ENCODE measurements around the gene CDC25B.
"Not testable (repeated sequence)": the region's sequence is repeated elsewhere in the genome, so short reads cannot be mapped to it uniquely, and the experiment has no call there.

Gene CDC25B

GRCh38 chr20:3786665-3787323, 9.3 kb upstream of the CDC25B start, which contains the start of gene CENPB:
CENPB (minus strand) TSS chr20:3786740; CDS start chr20:3786483, 257 bp downstream.
- peak; percentile 84 for DNase-seq

GRCh38 chr20:3787324-3788014, 8.6 kb upstream of the CDC25B start:
- DNase-seq: no peak

GRCh38 chr20:3788685-3789155, 7.4 kb upstream of the CDC25B start:
- DNase-seq: no peak

- DNase-seq: not testable (repeated sequence)
These were observed 6.9 kb upstream of the CDC25B start for GRCh38 chr20:3789201-3789600.

GRCh38 chr20:3794168-3794567, 1.9 kb upstream of the CDC25B start:
- not testable (repeated sequence) for DNase-seq

GRCh38 chr20:3794701-3795420, 1.2 kb upstream of the CDC25B start:
- no peak for DNase-seq

GRCh38 chr20:3796477-3797225, 541 bp downstream of the CDC25B start:
- DNase-seq: no peak

GRCh38 chr20:3797226-3797545, 1.1 kb downstream of the CDC25B start:
- DNase-seq: no peak

GRCh38 chr20:3797592-3798372, 1.7 kb downstream of the CDC25B start:
- no peak for DNase-seq

- DNase-seq: no peak
These were observed 2.3 kb downstream of the CDC25B start for GRCh38 chr20:3798373-3798768.

- DNase-seq: no peak
These were observed 2.8 kb downstream of the CDC25B start for GRCh38 chr20:3798908-3799248.

GRCh38 chr20:3800256-3800877, 4.3 kb downstream of the CDC25B start:
- DNase-seq: no peak

GRCh38 chr20:3800878-3801260, 4.8 kb downstream of the CDC25B start:
- DNase-seq: no peak

- no peak for DNase-seq
These were observed 5.2 kb downstream of the CDC25B start for GRCh38 chr20:3801299-3801698.

GRCh38 chr20:3801846-3802245, 5.7 kb downstream of the CDC25B start:
- DNase-seq: no peak

- DNase-seq: no peak
These were observed 6.6 kb downstream of the CDC25B start for GRCh38 chr20:3802524-3803239.

- no peak for DNase-seq
These were observed 7.2 kb downstream of the CDC25B start for GRCh38 chr20:3803289-3803688.

- no peak for DNase-seq
These were observed 7.7 kb downstream of the CDC25B start for GRCh38 chr20:3803854-3804253.

- no peak for DNase-seq
These were observed 8.2 kb downstream of the CDC25B start for GRCh38 chr20:3804254-3804751.

GRCh38 chr20:3804781-3805180, 8.7 kb downstream of the CDC25B start:
- no peak for DNase-seq

GRCh38 chr20:3808544-3808943, 12.4 kb downstream of the CDC25B start:
- no peak for DNase-seq
